GM12873 (cell line): Measurements from ENCODE around the gene COP1.

ENCODE experiments used
- TF ChIP-seq, protein P1 (sequence below): IDR thresholded peaks from 2 replicates; pipeline ENCODE4 v1.5.1; 2012; ENCODE audit warnings: low read depth, mild to moderate bottlenecking, moderate library complexity, low read length, control low read depth; ENCODE audit not compliant: insufficient read depth; ENCODE audit errors: missing control alignments

Gene COP1

DNA sequence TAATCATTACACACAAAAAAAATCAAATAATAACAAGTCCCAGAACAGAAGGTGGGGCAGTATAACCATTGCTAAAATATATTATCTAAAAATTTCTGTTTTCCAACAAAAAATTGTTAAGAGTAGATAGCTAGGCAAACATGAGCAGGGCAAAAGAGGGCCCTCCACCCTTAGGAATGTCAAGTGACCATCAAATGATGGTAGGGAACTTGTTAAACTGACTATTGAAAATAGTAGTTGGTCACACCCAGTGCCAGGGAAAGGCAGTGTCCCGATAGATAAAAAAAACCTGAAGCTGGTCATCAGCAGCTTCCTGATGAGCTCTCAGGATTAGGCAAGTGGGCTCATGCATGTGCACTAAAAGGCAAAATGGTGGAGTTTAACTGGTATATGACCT lies 18.4 kb upstream of the COP1 start:
- TF ChIP-seq, protein P1, sequence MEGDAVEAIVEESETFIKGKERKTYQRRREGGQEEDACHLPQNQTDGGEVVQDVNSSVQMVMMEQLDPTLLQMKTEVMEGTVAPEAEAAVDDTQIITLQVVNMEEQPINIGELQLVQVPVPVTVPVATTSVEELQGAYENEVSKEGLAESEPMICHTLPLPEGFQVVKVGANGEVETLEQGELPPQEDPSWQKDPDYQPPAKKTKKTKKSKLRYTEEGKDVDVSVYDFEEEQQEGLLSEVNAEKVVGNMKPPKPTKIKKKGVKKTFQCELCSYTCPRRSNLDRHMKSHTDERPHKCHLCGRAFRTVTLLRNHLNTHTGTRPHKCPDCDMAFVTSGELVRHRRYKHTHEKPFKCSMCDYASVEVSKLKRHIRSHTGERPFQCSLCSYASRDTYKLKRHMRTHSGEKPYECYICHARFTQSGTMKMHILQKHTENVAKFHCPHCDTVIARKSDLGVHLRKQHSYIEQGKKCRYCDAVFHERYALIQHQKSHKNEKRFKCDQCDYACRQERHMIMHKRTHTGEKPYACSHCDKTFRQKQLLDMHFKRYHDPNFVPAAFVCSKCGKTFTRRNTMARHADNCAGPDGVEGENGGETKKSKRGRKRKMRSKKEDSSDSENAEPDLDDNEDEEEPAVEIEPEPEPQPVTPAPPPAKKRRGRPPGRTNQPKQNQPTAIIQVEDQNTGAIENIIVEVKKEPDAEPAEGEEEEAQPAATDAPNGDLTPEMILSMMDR: no peak

DNA sequence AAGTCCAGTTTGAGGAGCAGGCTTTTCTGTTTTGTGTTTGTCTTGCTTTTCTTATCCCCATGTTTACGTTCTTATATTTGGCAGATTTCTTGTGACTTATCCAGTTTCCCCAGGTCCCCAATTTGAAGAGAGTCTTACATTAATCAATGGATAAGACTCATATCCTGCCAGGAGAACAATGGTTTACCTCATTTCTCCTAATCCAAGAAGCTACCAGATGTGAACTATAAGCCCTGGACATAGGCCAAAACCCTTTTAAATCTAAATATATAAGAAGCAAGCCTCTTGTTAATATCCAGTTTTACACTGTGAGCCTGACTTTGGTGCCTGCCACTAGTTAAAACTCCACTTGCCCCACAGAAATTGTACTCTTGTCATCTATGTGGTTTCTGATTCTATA lies 15.1 kb upstream of the COP1 start:
- TF ChIP-seq, protein P1: no peak

DNA sequence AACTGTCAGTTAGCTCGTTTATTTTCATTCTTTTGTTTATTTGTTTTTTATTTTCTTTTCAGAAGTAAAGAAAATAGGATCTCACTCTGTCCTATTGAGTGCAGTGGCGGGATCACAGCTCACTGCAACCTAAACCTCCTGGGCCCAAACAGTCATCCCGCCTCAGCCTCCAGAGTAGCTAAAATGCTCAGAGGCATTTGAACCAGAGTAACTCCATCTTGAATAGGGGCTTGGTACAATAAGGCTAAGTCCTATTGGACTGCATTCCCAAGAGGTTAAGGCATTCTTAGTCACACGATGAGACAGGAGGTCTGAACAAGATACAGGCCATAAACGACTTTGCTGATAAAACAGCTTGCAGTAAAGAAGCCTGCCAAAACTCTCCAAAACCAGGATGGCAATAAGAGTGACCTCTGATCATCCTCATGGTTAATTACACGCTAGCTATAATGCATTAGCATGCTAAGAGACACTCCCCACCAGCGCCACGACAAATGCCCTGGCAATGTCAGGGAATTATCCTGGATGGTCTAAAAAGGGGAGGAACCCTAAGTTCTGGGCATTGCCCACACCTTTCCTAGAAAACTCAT lies 13.1 kb upstream of the COP1 start:
- TF ChIP-seq, protein P1: no peak

DNA sequence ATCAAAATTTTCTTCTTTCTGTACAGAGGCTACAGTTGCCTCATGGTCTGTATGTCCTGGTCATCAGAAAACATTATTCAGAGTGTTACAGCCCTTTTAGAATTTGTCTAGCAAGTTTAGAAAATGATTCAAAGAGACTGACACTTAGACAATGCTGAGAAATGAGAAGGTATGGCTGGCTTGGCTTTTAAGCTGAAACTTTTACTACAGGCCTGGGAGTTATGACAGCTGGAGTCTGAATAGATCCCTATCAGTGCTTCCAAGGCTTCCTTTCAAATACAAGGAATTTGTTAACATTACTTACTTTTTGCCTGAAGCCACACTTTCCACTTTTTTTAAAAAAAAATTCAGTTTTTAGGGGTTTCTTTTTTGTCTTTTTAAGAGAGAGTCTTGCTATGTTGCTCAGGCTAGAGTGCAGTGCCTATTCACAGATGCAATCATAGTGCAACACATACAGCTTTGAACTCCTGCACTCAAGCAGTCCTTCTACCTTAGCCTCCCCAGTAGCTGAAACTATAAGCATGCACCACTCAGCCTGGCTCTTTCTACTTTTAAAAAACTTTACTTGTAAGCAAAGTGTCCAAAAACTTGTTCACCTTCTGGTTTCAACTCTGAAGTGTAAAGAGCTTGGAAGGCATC lies 10.5 kb upstream of the COP1 start:
- TF ChIP-seq, protein P1: no peak

DNA sequence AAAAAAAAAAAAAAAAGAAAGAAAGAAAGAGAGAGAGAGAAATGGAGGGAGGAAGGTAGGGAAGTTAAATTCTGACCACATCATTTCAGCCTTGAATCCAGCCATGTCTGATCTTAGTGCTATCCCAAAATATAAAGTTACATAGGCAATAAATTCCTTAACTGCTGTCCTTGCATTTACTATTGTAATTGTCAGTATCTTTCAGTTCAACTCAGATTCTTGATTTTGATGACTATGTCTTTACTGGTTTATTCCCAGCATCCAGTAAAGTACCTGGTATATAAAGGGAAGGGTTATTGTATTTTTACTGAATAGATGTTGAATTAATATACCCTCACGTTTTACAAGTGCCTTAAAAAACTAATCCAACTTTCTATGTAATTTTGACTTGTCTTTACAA lies 8.9 kb upstream of the COP1 start:
- TF ChIP-seq, protein P1: no peak

DNA sequence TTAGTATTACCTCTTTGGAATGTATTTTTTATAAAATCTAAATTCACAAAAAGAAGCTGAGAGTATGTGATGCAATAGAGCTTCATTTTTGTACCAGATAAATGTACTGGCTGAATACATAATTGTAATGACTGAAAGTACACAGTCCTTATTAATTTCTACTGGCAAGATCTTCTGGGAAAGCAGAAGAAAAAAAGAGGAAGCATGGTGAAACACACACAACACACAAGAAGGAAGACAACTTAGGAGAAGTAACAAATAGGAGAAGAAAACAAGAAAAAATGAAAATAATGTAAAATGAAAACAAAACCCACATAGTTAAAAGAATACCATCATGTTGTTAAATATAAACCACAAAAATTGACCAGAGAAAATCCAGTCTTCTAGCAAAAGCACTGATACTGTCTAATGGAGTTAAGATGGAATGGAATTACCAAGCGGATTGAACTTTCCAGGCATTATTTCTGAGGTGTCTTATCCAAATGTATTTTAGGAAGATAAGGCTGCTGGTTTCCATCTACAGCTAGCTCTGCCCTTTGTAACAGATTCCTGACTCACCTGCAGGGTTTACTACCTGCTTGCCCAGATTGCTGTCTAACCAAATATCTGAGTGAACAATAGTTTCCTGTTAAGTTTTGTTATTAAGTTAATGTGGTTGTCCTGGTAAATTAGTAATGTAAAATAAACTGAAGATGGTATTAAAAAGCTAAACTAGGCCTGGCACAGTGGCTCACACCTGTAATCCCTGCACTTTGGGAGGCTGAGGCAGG lies 4.5 kb upstream of the COP1 start:
- TF ChIP-seq, protein P1: no peak

DNA sequence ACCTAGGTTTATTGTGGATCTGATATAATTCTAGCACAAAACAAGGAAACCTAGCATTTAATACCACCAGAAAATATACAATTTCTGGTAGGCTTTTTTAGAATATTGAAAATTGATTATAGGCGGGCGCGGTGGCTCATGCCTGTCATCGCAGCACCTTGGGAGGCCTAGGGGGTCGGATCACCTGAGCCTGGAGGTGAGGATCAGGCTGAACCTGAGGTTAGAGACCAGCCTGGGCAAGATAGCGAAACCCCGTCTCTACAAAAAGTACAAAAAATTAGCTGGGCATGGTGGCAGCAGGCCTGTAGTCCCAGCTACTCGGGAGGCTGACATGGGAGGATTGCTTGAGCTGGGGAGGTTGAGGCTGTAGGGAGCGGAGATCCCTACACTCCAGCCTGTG lies 948 bp upstream of the COP1 start:
- TF ChIP-seq, protein P1: no peak
